Testis (tissue), 2 donors: Measurements from ENCODE around the gene MAP2K3.
"Not testable (repeated sequence)": the region's sequence is repeated elsewhere in the genome, so short reads cannot be mapped to it uniquely, and the experiment has no call there.

ENCODE experiments used
- CTCF ChIP-seq, 3 experiments: fragments of 450-650 bp in 2 of 3; fragments of 200-600 bp in 1 of 3; sonication (generic) in 1 of 3; IDR thresholded peaks; one replicate each; pipeline ENCODE4 v1.5.1; 2016 to 2019; ENCODE audit warnings: antibody characterized with exemption in 3 of 3, mild to moderate bottlenecking in 2 of 3, moderate library complexity in 1 of 3
- POLR2A ChIP-seq: fragments of 450-650 bp; IDR thresholded peaks from one replicate; pipeline ENCODE4 v1.6.1; 2017; ENCODE audit warnings: antibody characterized with exemption, mild to moderate bottlenecking, moderate library complexity

GRCh38 chr17:21305431-21306180 lies 21.1 kb downstream of the MAP2K3 start:
- TF ChIP-seq CTCF (IDR thresholded peaks at IDR 0.05); POLR2A: not testable (repeated sequence)
